Measurements from ENCODE around the gene SPRYD3. TPM values are rescaled to one million over a fixed set of nuclear protein-coding genes. Genes with fewer than 3 reads are reported as not detected.
A peak's percentile ranks its signal among the peaks of the same experiment; 100 is the strongest.

Gene SPRYD3, protein sequence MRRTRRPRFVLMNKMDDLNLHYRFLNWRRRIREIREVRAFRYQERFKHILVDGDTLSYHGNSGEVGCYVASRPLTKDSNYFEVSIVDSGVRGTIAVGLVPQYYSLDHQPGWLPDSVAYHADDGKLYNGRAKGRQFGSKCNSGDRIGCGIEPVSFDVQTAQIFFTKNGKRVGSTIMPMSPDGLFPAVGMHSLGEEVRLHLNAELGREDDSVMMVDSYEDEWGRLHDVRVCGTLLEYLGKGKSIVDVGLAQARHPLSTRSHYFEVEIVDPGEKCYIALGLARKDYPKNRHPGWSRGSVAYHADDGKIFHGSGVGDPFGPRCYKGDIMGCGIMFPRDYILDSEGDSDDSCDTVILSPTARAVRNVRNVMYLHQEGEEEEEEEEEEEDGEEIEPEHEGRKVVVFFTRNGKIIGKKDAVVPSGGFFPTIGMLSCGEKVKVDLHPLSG
- polyA plus RNA-seq (2012; ENCODE audit: insufficient read depth, insufficient read length, low read depth): 30.5 TPM

DNA sequence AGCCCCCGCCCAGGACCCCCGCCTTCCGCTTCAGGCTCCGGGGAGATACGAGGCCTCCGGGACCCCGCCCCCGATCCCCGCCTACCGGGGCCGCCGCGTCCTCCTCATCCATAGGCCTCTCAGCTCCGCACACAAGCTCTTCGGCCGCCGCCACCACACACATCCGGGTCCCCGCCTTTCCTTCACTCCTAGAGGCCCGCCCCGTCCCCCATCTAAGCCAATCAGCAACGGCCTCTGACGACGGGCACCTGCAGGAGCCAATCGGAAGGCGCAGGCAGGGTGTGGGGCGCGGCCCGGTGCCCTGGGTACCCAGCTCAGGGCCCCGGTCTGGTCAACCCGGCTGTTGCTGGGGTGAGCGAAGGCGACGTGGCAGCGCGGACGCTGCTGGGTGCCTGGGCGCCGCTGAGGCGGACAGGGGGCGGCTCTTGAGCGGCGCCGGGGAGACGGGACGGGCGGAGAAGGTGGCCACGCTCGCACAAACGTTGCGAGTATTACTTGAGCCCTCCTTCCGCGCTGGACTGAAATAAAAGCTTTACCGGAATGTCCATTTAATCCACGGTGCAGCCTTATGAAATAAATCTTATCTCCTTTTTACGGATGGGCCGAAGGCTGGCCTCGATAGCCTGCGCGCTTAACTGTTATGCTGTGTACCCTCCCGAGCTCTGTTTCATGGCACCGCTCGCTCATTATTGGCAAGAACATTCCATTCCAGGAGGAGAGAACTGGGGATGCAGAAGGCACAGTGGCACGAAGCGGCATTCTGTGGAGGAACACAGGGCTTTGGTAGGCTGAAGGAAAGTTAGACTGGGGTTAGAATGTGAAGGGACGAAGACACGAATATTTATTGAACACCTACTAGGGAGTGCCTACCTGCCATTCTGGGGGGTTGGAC, at the start of gene SPRYD3:
TSS of gene SPRYD3 (minus strand) at position 165 of the 892 bp plus-strand sequence. CDS start at position 108, 57 bp downstream.
- H3K4me3 ChIP-seq (ENCODE audit: low read depth, low read length): peak within 1 kb of the TSS; percentile 82
- H3K4me1 ChIP-seq: no peaks in the 10 kb centered on the region; the same call in 1 of the 2 replicates
- H3K9me3 ChIP-seq: no peaks in the 10 kb centered on the region
- DNase-seq: peak; percentile 97
- TF ChIP-seq, protein P1, sequence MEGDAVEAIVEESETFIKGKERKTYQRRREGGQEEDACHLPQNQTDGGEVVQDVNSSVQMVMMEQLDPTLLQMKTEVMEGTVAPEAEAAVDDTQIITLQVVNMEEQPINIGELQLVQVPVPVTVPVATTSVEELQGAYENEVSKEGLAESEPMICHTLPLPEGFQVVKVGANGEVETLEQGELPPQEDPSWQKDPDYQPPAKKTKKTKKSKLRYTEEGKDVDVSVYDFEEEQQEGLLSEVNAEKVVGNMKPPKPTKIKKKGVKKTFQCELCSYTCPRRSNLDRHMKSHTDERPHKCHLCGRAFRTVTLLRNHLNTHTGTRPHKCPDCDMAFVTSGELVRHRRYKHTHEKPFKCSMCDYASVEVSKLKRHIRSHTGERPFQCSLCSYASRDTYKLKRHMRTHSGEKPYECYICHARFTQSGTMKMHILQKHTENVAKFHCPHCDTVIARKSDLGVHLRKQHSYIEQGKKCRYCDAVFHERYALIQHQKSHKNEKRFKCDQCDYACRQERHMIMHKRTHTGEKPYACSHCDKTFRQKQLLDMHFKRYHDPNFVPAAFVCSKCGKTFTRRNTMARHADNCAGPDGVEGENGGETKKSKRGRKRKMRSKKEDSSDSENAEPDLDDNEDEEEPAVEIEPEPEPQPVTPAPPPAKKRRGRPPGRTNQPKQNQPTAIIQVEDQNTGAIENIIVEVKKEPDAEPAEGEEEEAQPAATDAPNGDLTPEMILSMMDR (IDR thresholded peaks at IDR 0.05; ENCODE audit: low read depth, low read length): no peak
- no peaks in the 10 kb centered on the region; the same call in none of the 2 replicates for H3K36me3 ChIP-seq
- no peaks in the 10 kb centered on the region for H3K27me3 ChIP-seq

DNA sequence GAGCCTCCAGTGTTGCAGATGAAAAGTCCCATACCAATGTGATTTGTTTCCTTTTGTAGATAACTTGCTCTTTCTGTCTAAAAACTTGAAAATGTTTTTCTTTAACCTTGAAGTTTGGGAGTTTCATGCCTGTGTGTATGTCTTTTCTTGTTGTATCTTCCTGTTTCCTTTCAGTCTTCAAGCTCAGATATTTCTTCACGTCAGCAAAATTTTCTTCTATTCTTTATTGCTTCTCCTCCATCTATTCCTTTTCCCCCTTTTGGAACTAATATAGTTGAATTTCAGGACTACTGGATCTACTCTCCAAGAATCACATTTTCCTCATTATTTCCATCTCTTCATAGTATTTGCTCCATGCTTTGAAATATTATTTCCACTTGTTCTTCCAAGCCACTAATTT, 48.0 kb upstream of the SPRYD3 start:
- H3K4me1 ChIP-seq: no peaks in the 10 kb centered on the region
- TF ChIP-seq, protein P1 (IDR thresholded peaks at IDR 0.05; ENCODE audit: low read depth, low read length): no peak
- H3K27me3 ChIP-seq: no peaks in the 10 kb centered on the region
- no peak overlapping the region for H3K4me3 ChIP-seq (ENCODE audit: low read depth, low read length)
- DNase-seq: no peak
- H3K36me3 ChIP-seq: no peaks in the 10 kb centered on the region
- no peaks in the 10 kb centered on the region for H3K9me3 ChIP-seq

DNA sequence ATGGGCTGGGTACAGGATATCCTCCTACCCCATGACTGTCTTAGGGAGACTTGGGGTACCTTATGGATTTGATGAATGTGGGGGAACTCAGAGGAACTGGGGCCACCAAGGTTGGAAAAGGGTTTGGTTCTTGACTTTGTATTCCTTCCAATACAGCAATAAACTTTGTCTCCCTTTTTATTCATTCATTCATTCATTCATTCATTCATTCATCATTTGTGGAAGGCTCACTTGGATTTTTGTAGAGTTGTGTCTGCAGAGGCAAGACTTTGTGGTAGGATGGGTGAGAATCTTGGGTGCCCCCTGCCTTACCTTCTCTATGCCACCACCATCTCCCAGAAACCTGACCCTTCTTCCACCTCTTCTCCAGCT, 45.1 kb upstream of the SPRYD3 start:
- H3K4me1 ChIP-seq: no peaks in the 10 kb centered on the region
- no peaks in the 10 kb centered on the region; the same call in 1 of the 2 replicates for H3K9me3 ChIP-seq
- H3K36me3 ChIP-seq: no peaks in the 10 kb centered on the region
- DNase-seq: no peak
- no peaks in the 10 kb centered on the region for H3K27me3 ChIP-seq
- TF ChIP-seq, protein P1 (IDR thresholded peaks at IDR 0.05; ENCODE audit: low read depth, low read length): no peak
- H3K4me3 ChIP-seq (ENCODE audit: low read depth, low read length): no peak overlapping the region

DNA sequence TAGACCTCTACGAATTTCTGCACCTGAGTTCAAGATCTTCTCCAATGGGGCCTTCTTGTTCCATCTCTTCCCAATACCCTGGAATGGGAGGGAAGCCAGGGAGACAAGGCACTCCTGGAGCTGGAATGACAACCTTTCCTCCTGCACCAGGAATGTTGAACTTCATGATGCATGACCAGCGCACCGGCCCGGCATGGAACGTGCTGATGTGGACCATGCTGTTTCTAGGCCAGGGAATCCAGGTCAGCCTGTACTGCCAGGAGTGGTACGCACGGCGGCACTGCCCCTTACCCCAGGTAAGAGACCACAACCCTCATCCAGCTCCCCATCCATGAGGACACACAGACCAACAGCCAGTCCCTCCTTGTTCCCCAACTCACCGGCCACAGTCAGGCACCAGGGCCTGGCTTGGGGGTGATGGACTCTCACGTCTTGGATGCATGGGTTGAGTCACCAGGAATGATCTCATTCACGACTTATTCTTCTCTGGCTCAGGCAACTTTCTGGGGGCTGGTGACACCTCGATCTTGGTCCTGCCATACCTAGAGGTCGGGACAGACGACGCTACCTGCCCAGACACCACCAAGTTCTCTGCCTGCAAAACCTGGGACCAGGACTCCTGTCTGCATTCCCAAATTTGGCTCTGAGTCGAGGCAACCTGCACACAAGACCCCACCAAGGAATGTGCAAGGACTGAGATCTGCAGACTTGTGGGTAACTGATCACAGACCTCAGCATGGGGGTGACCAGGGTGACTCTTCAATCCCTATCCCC, 44.6 kb upstream of the SPRYD3 start:
- Histone ChIP-seq H3K4me3 (ENCODE audit: low read depth, low read length) (no peak overlapping the region), H3K36me3 (no peaks in the 10 kb centered on the region), H3K9me3 (no peaks in the 10 kb centered on the region; the same call in 1 of the 2 replicates), H3K27me3 (no peaks in the 10 kb centered on the region), H3K4me1 (no peaks in the 10 kb centered on the region)
- TF ChIP-seq, protein P1 (IDR thresholded peaks at IDR 0.05; ENCODE audit: low read depth, low read length): no peak
- DNase-seq: no peak

DNA sequence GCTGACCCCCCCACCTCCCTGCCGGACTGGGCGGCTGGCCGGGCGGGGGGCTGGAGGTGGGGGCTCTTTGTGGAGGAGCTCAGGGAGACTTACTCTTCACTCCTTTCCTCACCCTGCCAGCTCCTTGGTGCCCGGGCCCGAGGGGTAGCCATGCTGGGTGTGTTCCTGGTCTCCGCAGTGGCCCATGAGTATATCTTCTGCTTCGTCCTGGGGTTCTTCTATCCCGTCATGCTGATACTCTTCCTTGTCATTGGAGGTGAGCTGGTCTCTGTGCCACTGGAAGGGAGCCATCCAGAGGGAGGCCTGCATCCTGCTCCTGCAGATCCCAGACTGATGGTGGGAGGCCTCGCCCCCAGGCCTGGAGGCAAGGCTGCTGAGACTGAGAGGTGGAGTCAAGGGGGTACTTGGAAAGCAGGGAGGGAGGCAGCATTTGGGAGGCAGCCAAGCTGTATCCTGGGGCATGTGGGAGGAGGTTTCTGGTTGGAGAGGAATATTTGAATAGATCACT, 43.8 kb upstream of the SPRYD3 start:
- TF ChIP-seq, protein P1 (IDR thresholded peaks at IDR 0.05; ENCODE audit: low read depth, low read length): no peak
- Histone ChIP-seq H3K4me3 (ENCODE audit: low read depth, low read length) (no peak overlapping the region), H3K9me3 (no peaks in the 10 kb centered on the region; the same call in 1 of the 2 replicates), H3K4me1 (no peaks in the 10 kb centered on the region), H3K36me3 (no peaks in the 10 kb centered on the region), H3K27me3 (no peaks in the 10 kb centered on the region)
- peak; percentile 75 for DNase-seq
